Activated naive CD4-positive, alpha-beta T cell treated with anti-CD3 and anti-CD28 coated beads for 36 hours (primary cell): ENCODE measurements around the gene RPS6KB1. TPM values are rescaled to one million over a fixed set of nuclear protein-coding genes. Genes with fewer than 3 reads are reported as not detected.

Source experiments
- total RNA-seq, 2 experiments: library from RNA; stranded (reverse); gene quantifications; one replicate each; pipeline ENCODE4 v1.2.3, GENCODE V29; 2021

RPS6KB1 gene
- total RNA-seq, 2 experiments from 2014 or later, result 42.1 to 48.5 TPM

Other genes starting within 250 kb of the RPS6KB1 start
- 10 to 100 TPM; 19.7 to 24.4 TPM for gene PTRH2, start 185.7 kb upstream of the RPS6KB1 start, total RNA-seq
- gene VMP1, start 185.5 kb upstream of the RPS6KB1 start, total RNA-seq, result 100 to 1,000 TPM; 423 to 438 TPM
- 10 to 100 TPM; 15.2 to 15.4 TPM for gene TUBD1, start 178 bp upstream of the RPS6KB1 start, total RNA-seq
- gene RNFT1, start 71.6 kb downstream of the RPS6KB1 start, total RNA-seq, result 10 to 100 TPM; 29.1 to 31.1 TPM
- gene HEATR6, start 185.8 kb downstream of the RPS6KB1 start, total RNA-seq, result 10 to 100 TPM; 19.3 to 22.9 TPM